PC-9 (cell line): ENCODE data around the gene COL25A1.

ENCODE experiments used
- CTCF ChIP-seq: fragments of 200-600 bp; sonication (generic); conservative IDR thresholded peaks from 2 replicates; pipeline ENCODE4 v1.6.1; 2017; ENCODE audit warnings: mixed run types, antibody characterized with exemption, mild to moderate bottlenecking, moderate library complexity
- EZH2 ChIP-seq: fragments of 200-600 bp; sonication (generic); IDR thresholded peaks from 2 replicates; pipeline ENCODE4 v1.8.0; 2017; ENCODE audit warnings: antibody characterized with exemption, low read depth

DNA sequence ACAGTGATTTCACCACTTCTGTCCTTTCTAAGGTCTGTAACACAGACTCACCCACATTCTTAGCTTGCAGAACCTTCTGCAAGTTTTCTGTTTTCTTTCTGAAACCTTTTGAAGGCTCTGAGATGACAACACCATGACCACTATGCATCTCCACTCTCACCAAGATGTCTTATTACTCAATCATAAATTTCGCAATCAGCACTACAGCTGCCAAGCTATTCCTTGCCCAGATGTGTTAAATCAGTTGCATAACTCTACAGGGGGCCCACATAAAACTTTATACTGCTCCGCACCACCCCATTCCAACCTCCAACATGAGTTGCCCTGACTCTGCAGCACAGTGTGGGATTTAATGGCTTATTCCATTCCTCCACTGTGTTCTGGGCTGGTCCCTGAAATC lies 229.9 kb downstream of the COL25A1 start:
- TF ChIP-seq CTCF, result no peak
- TF ChIP-seq EZH2, result no peak
